Measurements from ENCODE around the gene NLN.

- TF ChIP-seq CTCF (IDR thresholded peaks at IDR 0.05) = no peak
- no peak for TF ChIP-seq POLR2AphosphoS5 (IDR thresholded peaks at IDR 0.05)
- TF ChIP-seq POLR2A (IDR thresholded peaks at IDR 0.05) = no peak
These were observed 784 bp downstream of the NLN start for GRCh38 chr5:65722575-65723403.

Data from breast epithelium (tissue), 3 donors.